Endothelial cell of umbilical vein (primary cell): Measurements from ENCODE around the gene WDR11. TPM values are rescaled to one million over a fixed set of nuclear protein-coding genes. Genes with fewer than 3 reads are reported as not detected.

Experiments
- BruUV-seq: library from RNA; stranded (reverse); fragments of 400-500 nt; replicated peaks from 2 replicates; lab custom pipeline; 2021; lab: Mats Ljungman, UMichigan
- CTCF ChIA-PET: fragments of 300-600, 350-600 bp; sonication (Branson Sonifier 250); formaldehyde crosslinking; loops from one replicate; lab custom pipeline; 2021; ENCODE audit warnings: antibody characterized with exemption, inconsistent platforms; lab: Charles Lee
- POLR2A ChIA-PET: fragments of 300-600, 350-600 bp; sonication (Branson Sonifier 250); formaldehyde crosslinking; loops from one replicate; lab custom pipeline; 2021; ENCODE audit warnings: antibody characterized with exemption, inconsistent platforms; lab: Charles Lee
- DNase-seq: peaks from one replicate; pipeline ENCODE4 v3.0.0-alpha.2; 2011; ENCODE audit warnings: low read depth, low spot score
- FAIRE-seq: peaks from 2 replicates; lab custom pipeline; 2011; peaks lifted over from hg19 to GRCh38; lab: Jason Lieb, UNC
- H2AFZ ChIP-seq: 2 replicates; pipeline ENCODE4 v1.6.0; 2012; ENCODE audit warnings: low read depth, low read length, control low read depth, inconsistent platforms
- H3K27ac ChIP-seq: 2 replicates; pipeline ENCODE4 v1.5.1; 2011; ENCODE audit warnings: low read depth, mild to moderate bottlenecking, control low read depth, low read length, moderate library complexity; ENCODE audit not compliant: insufficient read depth
- H3K27me3 ChIP-seq, 2 experiments: 2 replicates each; pipeline versions ENCODE4 v1.6.0 to v1.6.1; 2011; ENCODE audit warnings: low read length in 2 of 2, mixed read lengths in 1 of 2; ENCODE audit not compliant: control insufficient read depth in 2 of 2, insufficient read depth in 2 of 2
- H3K36me3 ChIP-seq, 2 experiments: 2 replicates in 1 of 2; 3 replicates in 1 of 2; pipeline ENCODE4 v1.5.1; 2011; ENCODE audit warnings: low read length in 2 of 2, mild to moderate bottlenecking in 1 of 2, moderate library complexity in 1 of 2; ENCODE audit not compliant: control insufficient read depth in 2 of 2, insufficient read depth in 2 of 2; ENCODE audit errors: extremely low read depth in 1 of 2
- H3K4me1 ChIP-seq: 3 replicates; pipeline ENCODE4 v1.5.1; 2011; ENCODE audit warnings: mild to moderate bottlenecking, low read length; ENCODE audit not compliant: control insufficient read depth, insufficient read depth; ENCODE audit errors: extremely low read depth
- H3K4me2 ChIP-seq: 2 replicates; pipeline ENCODE4 v1.6.1; 2011; ENCODE audit warnings: low read length, control low read depth, mixed read lengths; ENCODE audit not compliant: insufficient read depth
- H3K4me3 ChIP-seq, 3 experiments: fragments of 200-600 bp in 1 of 3; sonication (generic), shearing (Covaris generic) in 1 of 3; replicated peaks in 1 of 3; 2 replicates each; pipeline ENCODE4 v1.5.1; 2011 to 2016; ENCODE audit warnings: control low read depth in 3 of 3, low read length in 3 of 3, mild to moderate bottlenecking in 2 of 3, inconsistent platforms in 1 of 3, low read depth in 1 of 3, moderate library complexity in 1 of 3; ENCODE audit not compliant: insufficient read depth in 1 of 3
- H3K79me2 ChIP-seq: 2 replicates; pipeline ENCODE4 v1.6.0; 2012; ENCODE audit warnings: low read length, inconsistent platforms; ENCODE audit not compliant: control insufficient read depth, insufficient read depth
- H3K9ac ChIP-seq: replicated peaks from 2 replicates; pipeline ENCODE3; 2011; ENCODE audit warnings: low read length, control low read depth; ENCODE audit not compliant: insufficient read depth; ENCODE audit errors: extremely low read depth
- H3K9me1 ChIP-seq: replicated peaks from 3 replicates; pipeline ENCODE4 v1.6.0; 2011; ENCODE audit warnings: mild to moderate bottlenecking, low read length; ENCODE audit not compliant: control insufficient read depth, insufficient read depth; ENCODE audit errors: extremely low read depth
- H3K9me3 ChIP-seq: replicated peaks from 2 replicates; pipeline ENCODE4 v1.5.1; 2012; ENCODE audit warnings: low read length, inconsistent platforms; ENCODE audit not compliant: control insufficient read depth, insufficient read depth
- H4K20me1 ChIP-seq: replicated peaks from 2 replicates; pipeline ENCODE3; 2011; ENCODE audit warnings: mild to moderate bottlenecking, low read length; ENCODE audit not compliant: control insufficient read depth, insufficient read depth; ENCODE audit errors: extremely low read depth
- EZH2 ChIP-seq: IDR thresholded peaks from 2 replicates; pipeline ENCODE4 v1.6.1; 2012; ENCODE audit warnings: borderline replicate concordance, low read depth, mild to moderate bottlenecking, moderate library complexity, low read length, inconsistent platforms; ENCODE audit not compliant: severe bottlenecking
- FOS ChIP-seq: IDR thresholded peaks from 2 replicates; pipeline ENCODE4 v1.6.1; 2011; ENCODE audit warnings: mild to moderate bottlenecking, low read length, moderate library complexity, borderline replicate concordance; ENCODE audit not compliant: insufficient read depth
- GATA2 ChIP-seq: IDR thresholded peaks from 2 replicates; pipeline ENCODE4 v1.7.0; 2011; ENCODE audit warnings: low read depth, mild to moderate bottlenecking, moderate library complexity, mixed read lengths, low read length; ENCODE audit not compliant: insufficient read length, insufficient read depth
- POLR2A ChIP-seq: IDR thresholded peaks from 2 replicates; pipeline ENCODE4 v1.6.1; 2012; ENCODE audit warnings: low read depth, mild to moderate bottlenecking, control low read depth, low read length
- dilution Hi-C: fragments of 300-500 bp; cut with MboI; formaldehyde crosslinking; loops from one replicate; pipeline ENCODE4 v1.15.0; 2019; ENCODE audit warnings: low sequenced_read_pairs; ENCODE audit not compliant: extremely low pct_ligation_motif_present
- intact Hi-C: fragments of 100-400 bp; cut with micrococcal nuclease; formaldehyde crosslinking; loops from one replicate; pipeline ENCODE4 v1.10.0; 2022
- polyA plus RNA-seq, 4 experiments: library from polyadenylated mRNA; depleted of rRNA in 3 of 4; stranded (reverse) in 3 of 4; unstranded in 1 of 4; fragments of >200 nt; gene quantifications; 2 replicates each; pipeline versions ENCODE4 v1.2.1 to v1.2.3, GENCODE V29; 2011 to 2012; ENCODE audit warnings: missing spikeins in 1 of 4
- total RNA-seq: library from RNA; stranded (reverse); gene quantifications from 2 replicates; pipeline ENCODE4 v1.2.3, GENCODE V29; 2021
- TF ChIP-seq, protein P1 (sequence below), 2 donors: IDR thresholded peaks; 1 replicate in 1 of 2; 2 replicates in 1 of 2; pipeline ENCODE4 v1.5.1; 2011; ENCODE audit warnings: low read length in 2 of 2, mild to moderate bottlenecking in 2 of 2, moderate library complexity in 2 of 2, control low read depth in 1 of 2, inconsistent platforms in 1 of 2, low read depth in 1 of 2; ENCODE audit not compliant: insufficient read depth in 1 of 2; ENCODE audit errors: extremely low read depth in 1 of 2

The WDR11 gene
- total and polyA plus RNA-seq, 2 donors (not counting 3 experiments of a cell fraction or from before 2014, with no cell fraction given), result 63.6 to 73.9 TPM

DNA sequence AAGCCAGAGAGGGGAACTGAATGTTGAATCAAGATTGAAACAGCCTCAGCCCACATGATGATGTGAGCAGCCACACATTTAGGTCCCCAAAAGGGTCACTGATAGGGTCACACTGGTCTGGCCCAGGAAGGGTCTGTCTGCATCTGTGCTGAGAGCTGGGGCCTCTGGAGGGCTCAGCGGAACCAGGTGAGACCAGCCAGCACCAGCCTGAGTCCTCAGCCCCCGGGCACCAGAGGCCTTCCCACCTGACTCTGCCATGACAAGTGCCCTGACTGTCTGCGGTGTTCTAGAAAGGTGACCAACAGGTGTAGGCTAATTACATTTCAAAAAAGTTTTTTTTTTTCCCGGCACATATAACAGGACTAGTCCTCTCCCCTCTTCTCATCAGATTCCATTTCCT is 76.2 kb downstream of the WDR11 start:
- Histone ChIP-seq H4K20me1 (no peaks in the 10 kb centered on the region), H2AFZ (no peak overlapping the region), H3K4me2 (no peak overlapping the region), H3K9me1 (no peaks in the 10 kb centered on the region), H3K79me2 (no peaks in the 10 kb centered on the region), H3K9ac (no peak overlapping the region), H3K27me3 (peaks cover 0 to 2% of the 10 kb centered on the region in 2 experiments), H3K27ac (no peak overlapping the region), H3K4me1 (no peaks in the 10 kb centered on the region), H3K36me3 (no peaks in the 10 kb centered on the region), H3K4me3 (no peak overlapping the region), H3K9me3 (no peaks in the 10 kb centered on the region)
- no TSS peak for BruUV-seq
- dilution Hi-C loops (no loop called here), intact Hi-C loops (no loop called here)
- TF ChIP-seq EZH2 (no peak), FOS (no peak)
- TF ChIP-seq, protein P1, sequence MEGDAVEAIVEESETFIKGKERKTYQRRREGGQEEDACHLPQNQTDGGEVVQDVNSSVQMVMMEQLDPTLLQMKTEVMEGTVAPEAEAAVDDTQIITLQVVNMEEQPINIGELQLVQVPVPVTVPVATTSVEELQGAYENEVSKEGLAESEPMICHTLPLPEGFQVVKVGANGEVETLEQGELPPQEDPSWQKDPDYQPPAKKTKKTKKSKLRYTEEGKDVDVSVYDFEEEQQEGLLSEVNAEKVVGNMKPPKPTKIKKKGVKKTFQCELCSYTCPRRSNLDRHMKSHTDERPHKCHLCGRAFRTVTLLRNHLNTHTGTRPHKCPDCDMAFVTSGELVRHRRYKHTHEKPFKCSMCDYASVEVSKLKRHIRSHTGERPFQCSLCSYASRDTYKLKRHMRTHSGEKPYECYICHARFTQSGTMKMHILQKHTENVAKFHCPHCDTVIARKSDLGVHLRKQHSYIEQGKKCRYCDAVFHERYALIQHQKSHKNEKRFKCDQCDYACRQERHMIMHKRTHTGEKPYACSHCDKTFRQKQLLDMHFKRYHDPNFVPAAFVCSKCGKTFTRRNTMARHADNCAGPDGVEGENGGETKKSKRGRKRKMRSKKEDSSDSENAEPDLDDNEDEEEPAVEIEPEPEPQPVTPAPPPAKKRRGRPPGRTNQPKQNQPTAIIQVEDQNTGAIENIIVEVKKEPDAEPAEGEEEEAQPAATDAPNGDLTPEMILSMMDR (IDR thresholded peaks at IDR 0.05; ENCODE audit: extremely low read depth in 1 of 2, insufficient read depth in 1 of 2, low read depth in 1 of 2, low read length in 2 of 2), result no peak
- FAIRE-seq, result no peak
- CTCF ChIA-PET, result interaction anchor here (1.2 kb wide), 1 partner anchor 705 kb away, joined by 5 read pairs; no protein-coding TSS in a partner anchor
- POLR2A ChIA-PET, result no interaction called here
- DNase-seq, result no peak

DNA sequence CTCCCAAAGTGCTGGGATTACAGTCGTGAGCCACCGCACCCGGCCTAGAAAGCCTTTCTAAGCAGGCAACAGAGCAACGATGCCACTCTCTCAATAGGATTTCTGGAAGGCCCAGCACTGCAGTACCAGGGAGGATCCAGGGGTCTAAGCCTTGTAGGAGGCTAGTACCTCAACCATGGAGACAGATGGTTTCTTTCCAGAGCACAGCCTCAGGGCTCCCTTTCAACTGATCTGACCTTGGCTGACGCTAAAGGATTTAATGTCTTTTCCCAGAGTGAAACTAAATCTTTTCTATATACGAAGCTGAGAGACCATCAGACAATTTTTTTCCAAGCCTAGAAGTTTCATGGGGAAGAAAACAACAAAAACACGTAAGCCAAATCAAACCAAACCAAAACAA is 78.0 kb downstream of the WDR11 start:
- peaks cover 0 to 2% of the 10 kb centered on the region in 2 experiments for H3K27me3 ChIP-seq
- TF ChIP-seq FOS (no peak), EZH2 (no peak), POLR2A (no peak), GATA2 (no peak)
- no peaks in the 10 kb centered on the region for H4K20me1 ChIP-seq
- no peak overlapping the region for H3K9ac ChIP-seq
- CTCF ChIA-PET, result no interaction called here
- H3K4me3 ChIP-seq, result no peak overlapping the region
- no peaks in the 10 kb centered on the region for H3K36me3 ChIP-seq
- no TSS peak for BruUV-seq
- dilution Hi-C loops, result no loop called here
- no peaks in the 10 kb centered on the region for H3K79me2 ChIP-seq
- intact Hi-C loops, result no loop called here
- FAIRE-seq, result no peak
- no peak overlapping the region for H3K27ac ChIP-seq
- no peaks in the 10 kb centered on the region for H3K9me1 ChIP-seq
- POLR2A ChIA-PET, result no interaction called here
- DNase-seq, result no peak
- no peaks in the 10 kb centered on the region for H3K9me3 ChIP-seq
- H3K4me2 ChIP-seq, result no peak overlapping the region
- H2AFZ ChIP-seq, result no peak overlapping the region
- no peaks in the 10 kb centered on the region for H3K4me1 ChIP-seq
